D721Med (cell line): Measurements from ENCODE around the gene ODF2.
"Not testable (repeated sequence)": the region's sequence is repeated elsewhere in the genome, so short reads cannot be mapped to it uniquely, and the experiment has no call there.

Source experiments
- DNase-seq: peaks from one replicate; pipeline ENCODE4 v3.0.0; 2011; ENCODE audit warnings: low spot score; ENCODE audit not compliant: insufficient read length
- FAIRE-seq: peaks from 2 replicates; lab custom pipeline; 2011; peaks lifted over from hg19 to GRCh38; lab: Jason Lieb, UNC
- TF ChIP-seq, protein P1 (sequence below): IDR thresholded peaks from 2 replicates; pipeline ENCODE4 v1.5.1; 2012; ENCODE audit warnings: mild to moderate bottlenecking, control low read depth; ENCODE audit not compliant: insufficient read depth; ENCODE audit errors: missing control alignments

The ODF2 gene

DNA sequence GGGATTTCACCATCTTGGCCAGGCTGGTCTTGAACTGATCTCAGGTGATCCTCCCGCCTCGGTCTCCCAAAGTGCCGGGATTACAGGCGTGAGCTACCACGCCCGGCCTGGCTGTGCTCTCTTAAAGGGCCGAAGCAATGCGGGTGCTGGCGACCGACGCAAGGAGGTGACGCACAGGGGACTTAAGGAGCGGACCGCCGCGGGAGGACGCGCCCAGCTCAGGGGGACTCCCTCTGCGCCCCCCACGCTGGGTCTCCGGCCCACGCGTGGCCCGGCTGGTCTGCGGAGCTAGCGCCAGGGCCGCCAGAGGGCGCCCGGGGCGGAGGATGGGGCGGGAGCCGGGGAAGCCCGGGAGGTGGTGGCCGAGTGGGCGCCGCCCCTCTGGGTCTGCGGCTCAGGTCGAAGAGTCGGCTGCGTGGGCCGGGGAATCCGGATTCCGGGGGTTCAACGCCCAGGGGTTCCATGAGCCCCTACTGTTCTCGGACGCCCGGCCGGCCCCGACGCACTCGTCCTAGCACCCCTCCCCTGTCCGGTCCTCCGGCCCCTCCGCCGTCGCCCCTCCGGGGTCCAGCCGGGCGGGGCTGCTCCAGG is 35.7 kb upstream of the ODF2 start:
- TF ChIP-seq, protein P1, sequence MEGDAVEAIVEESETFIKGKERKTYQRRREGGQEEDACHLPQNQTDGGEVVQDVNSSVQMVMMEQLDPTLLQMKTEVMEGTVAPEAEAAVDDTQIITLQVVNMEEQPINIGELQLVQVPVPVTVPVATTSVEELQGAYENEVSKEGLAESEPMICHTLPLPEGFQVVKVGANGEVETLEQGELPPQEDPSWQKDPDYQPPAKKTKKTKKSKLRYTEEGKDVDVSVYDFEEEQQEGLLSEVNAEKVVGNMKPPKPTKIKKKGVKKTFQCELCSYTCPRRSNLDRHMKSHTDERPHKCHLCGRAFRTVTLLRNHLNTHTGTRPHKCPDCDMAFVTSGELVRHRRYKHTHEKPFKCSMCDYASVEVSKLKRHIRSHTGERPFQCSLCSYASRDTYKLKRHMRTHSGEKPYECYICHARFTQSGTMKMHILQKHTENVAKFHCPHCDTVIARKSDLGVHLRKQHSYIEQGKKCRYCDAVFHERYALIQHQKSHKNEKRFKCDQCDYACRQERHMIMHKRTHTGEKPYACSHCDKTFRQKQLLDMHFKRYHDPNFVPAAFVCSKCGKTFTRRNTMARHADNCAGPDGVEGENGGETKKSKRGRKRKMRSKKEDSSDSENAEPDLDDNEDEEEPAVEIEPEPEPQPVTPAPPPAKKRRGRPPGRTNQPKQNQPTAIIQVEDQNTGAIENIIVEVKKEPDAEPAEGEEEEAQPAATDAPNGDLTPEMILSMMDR, result peak; percentile 63
- peak; percentile 68 for DNase-seq
- no peak for FAIRE-seq

DNA sequence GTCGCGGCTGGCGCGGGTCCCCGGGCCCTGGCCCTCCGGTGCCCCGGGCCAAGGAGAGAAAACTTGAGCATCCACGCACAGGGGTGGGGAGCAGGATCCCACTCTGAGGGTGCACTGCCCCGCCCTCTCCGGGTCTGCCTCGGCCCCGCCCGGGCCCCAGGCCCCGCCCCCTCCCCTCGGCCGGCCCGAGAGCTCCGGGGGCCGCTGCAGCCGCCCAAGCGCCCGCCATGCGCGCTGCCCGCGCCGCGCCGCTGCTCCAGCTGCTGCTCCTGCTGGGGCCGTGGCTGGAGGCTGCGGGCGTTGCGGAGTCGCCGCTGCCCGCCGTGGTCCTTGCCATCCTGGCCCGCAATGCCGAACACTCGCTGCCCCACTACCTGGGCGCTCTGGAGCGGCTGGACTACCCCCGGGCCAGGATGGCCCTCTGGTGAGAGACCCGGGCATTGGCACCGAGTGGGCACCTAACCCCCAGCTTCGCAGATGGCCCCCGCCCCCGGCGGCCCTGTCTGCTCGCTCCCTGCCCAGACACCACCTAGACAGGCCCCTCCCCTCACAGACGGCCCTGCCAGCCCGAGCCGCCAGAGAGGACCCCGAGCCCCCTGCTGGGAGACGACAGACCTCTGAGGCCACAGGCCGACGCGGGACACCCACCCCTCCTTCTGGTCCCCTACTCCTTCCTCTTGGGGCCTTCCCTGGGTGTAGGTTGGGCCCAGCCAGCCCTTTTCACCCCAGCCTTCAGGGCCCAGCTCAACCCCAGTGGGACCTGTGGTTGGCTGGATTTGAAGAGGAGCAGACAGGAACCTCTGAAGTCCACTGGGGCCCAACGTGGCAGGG is 34.9 kb upstream of the ODF2 start, which contains the start of gene CERCAM:
TSS of gene CERCAM (plus strand) at position 207 of the 831 bp plus-strand sequence. CDS start at position 228, 21 bp downstream.
- TF ChIP-seq, protein P1, result no peak
- FAIRE-seq (no peak), DNase-seq (peak; percentile 54)

DNA sequence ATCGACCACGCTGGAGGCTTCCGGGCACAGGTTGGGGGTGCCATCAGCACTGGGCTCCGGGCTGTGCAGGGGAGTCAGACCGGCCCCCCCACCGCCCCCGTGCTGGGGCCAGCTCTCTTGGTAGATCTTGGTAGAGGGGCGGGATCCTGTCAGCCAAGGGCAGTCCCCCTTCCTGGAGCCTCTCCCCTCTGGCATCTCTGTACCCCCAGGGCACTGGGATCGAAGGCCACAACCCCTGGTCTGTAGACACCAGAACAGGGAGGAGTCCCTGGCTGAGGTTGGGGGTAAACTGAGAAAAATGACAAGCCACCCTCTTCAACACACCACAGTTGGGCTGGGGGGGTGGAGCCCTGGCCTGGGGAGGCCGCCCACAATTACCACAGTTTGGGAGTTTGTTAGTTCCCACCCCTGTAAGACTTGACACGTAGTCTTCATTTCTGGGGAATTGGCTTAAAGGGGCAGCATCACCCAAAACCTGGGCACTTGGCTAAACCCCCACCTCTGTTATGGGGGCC is 34.3 kb upstream of the ODF2 start:
- DNase-seq (no peak), FAIRE-seq (no peak)
- TF ChIP-seq, protein P1, result no peak

DNA sequence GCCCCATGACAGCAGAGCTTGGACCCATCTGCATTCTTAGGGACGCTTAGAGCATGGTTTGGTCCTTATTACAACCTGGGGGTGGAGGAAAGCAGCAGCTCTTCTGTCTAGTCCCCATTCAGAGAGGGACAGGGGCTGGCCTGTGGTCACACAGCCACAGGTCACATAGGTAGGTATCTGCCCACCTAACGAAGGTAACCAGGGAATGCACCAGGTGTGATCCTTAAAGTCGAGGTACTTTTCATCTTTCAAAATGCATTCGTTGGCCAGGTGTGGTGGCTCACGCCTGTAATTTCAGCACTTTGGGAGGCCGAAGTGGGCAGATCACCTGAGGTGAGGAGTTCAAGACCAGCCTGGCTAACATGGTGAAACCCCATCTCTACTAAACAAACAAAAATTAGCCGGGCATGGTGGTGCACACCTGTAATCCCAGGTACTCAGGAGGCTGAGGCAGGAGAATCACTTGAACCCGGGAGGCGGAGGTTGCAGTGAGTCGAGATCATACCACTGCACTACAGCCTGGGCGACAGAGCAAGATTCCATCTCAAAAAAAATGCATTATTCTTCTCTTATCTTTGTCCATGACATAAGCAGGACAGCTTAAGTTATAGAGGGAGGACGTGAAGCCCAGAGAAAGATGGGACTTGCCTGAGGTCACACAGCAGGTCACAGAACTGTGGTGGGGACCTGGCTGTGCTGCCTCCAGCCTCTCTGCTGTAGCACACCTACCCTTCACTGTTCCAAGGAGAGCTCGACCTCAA is 33.6 kb upstream of the ODF2 start:
- not testable (repeated sequence) for FAIRE-seq, DNase-seq

DNA sequence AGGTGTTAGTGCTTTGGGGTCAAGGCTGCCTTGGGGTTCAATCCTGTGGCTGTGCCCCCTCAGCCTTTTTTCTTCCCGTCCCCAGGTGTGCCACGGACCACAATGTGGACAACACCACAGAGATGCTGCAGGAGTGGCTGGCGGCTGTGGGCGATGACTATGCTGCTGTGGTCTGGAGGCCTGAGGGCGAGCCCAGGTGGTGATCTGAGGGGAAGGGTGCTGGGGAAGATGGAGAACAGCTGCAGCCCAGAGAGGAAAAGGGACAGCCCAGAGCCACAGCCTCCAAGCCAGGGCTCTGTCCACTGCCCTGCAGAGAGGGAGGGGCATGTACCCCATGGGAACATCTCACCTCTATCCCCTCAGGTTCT is 33.0 kb upstream of the ODF2 start:
- FAIRE-seq (no peak), DNase-seq (no peak)
- TF ChIP-seq, protein P1, result no peak

DNA sequence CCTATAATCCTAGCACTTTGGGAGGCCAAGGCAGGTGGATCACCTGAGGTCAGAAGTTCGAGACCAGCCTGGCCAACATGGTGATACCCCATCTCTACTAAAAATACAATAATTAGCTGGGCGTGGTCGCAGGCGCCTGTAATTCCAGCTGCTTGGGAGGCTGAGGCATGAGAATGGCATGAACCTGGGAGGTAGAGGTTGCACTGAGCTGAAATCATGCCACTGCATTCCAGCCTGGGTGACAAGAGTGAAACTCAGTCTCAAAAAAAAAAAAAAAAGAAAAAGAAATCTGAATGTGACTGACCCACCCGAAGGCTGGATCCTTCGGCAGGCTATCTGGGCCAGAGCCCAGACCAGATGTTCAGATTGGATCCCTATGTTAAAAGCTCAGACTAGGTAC is 32.5 kb upstream of the ODF2 start:
- DNase-seq, FAIRE-seq: not testable (repeated sequence)

DNA sequence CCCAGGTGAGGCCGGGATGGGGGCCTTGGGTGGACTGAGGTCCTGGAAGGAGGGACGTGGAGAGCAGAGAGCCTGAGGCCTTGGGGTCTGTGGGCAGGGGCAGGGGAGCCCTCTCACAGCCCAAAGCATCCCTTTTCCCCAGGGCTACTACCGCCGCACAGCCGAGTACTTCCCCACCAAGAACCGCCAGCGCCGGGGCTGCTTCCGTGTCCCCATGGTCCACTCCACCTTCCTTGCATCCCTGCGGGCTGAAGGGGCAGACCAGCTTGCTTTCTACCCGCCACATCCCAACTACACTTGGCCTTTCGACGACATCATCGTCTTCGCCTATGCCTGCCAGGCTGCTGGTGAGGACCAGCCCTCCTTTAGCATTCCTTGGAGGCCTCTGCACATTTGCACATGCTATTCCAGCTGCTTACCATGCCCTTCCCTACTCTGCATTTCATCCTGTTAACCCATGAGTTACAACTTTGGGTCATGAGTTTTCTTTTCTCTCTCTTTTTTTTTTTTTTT is 31.5 kb upstream of the ODF2 start:
- FAIRE-seq (no peak), DNase-seq (no peak)
- TF ChIP-seq, protein P1, result no peak
